HG03432 (cell line): ENCODE measurements around the gene CD22.

ENCODE experiments used
- ATAC-seq: cut with Tn5 transposase; IDR thresholded peaks from one replicate; pipeline ENCODE4 v1.9.1; 2021; ENCODE audit warnings: mild to moderate bottlenecking, moderate library complexity; ENCODE audit not compliant: unreplicated experiment

The CD22 gene

GRCh38 chr19:35380450-35381124, 51.6 kb downstream of the CD22 start:
- ATAC-seq, result no peak

DNA sequence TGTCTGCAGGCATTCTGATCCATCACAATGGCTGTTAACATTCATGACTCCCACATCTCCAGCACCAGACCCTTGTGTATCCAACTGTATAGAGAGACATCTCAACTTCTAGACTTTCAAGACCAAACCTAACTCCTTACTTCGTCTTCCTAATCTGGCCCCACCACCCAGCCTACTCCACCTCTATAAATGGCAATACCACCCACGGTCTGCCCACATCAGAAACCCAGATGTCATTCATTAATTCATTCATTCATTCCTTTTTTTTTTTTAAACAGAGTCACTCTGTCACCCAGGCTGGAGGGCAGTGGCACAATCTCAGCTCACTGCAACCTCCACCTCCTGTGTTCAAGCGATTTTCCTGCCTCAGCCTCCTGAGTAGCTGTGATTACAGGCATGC, 52.3 kb downstream of the CD22 start:
- ATAC-seq, result no peak

DNA sequence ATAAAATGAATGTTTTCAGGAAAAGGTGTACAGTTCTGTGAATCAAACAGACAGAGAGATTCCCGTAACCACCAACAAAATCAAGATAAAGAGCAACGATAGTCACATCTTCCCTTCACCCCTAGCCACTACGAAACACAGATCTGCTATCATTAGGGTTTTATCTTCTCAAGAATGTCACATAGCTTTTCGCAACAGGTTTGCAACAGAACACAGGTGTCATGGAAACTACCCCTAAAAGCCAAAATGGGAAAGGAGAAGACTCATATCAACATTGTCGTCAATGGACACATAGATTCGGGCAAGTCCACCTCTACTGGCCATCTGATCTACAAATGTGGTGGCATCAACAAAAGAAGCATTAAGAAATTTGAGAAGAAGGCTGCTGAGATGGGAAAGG, 52.9 kb downstream of the CD22 start:
- ATAC-seq, result no peak

DNA sequence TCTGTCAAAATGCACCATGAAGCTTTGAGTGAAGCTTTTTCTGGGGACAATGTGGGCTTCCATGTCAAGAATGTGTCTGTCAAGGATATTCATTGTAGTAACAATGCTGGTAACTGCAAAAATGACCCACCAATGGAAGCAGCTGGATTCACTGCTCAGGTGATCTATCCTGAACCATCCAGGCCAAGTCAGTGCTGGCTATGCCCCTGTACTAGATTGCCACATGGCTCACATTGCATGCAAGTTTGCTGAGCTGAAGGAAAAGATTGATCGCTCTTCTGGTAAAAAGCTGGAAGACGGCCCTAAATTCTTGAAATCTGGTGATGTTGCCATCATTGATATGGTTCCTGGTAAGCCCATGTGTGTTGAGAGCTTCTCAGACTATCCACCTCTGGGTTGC, 54.5 kb downstream of the CD22 start:
- no peak for ATAC-seq

GRCh38 chr19:35388277-35389054, 59.5 kb downstream of the CD22 start:
- no peak for ATAC-seq

GRCh38 chr19:35389192-35389861, 60.3 kb downstream of the CD22 start:
- ATAC-seq, result no peak

DNA sequence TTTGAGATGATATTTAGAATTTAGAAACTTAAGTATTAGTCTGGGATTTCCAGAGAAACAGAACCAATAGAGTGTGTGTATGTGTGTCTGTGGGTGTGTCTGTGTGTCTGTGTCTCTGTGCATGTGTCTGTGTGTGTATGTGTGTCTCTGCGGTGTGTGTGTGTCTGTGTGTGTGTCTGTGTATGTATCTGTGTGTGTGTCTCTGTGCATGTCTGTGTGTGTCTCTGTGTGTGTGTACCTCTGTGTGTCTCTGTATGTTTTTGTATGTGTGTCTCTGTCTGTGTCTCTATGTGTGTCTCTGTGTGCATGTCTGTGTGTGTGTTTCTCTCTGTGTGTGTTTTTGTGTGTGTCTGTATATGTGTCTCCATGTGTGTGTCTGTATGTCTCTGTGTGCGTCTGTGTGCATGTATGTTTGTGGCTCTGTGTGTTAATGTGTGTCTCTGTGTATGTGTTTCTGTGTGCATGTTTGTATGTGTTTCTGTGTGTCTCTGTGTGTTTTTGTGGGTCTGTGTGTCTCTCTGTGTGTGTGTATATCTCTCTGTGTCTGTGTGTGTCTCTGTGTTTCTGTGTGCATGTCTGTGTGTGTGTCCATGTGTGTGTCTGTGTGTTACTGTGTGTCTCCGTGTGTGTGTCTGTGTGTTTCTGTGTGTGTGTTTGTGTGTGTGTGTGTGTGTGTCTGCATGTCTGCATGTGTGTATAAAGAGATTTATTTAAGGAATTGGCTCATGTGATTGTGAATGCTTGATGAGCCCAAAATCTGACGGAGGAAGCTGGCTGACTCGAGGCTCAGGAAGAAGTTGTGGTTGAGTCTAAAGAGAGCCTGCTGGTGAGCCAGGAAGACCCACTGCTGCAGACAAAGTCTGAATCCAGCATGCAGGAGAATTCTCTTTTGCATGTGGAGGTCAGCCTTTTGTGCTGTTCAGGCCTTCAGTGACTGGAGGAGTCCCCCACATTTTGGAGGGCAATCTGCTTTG, 64.0 kb downstream of the CD22 start:
- no peak for ATAC-seq

DNA sequence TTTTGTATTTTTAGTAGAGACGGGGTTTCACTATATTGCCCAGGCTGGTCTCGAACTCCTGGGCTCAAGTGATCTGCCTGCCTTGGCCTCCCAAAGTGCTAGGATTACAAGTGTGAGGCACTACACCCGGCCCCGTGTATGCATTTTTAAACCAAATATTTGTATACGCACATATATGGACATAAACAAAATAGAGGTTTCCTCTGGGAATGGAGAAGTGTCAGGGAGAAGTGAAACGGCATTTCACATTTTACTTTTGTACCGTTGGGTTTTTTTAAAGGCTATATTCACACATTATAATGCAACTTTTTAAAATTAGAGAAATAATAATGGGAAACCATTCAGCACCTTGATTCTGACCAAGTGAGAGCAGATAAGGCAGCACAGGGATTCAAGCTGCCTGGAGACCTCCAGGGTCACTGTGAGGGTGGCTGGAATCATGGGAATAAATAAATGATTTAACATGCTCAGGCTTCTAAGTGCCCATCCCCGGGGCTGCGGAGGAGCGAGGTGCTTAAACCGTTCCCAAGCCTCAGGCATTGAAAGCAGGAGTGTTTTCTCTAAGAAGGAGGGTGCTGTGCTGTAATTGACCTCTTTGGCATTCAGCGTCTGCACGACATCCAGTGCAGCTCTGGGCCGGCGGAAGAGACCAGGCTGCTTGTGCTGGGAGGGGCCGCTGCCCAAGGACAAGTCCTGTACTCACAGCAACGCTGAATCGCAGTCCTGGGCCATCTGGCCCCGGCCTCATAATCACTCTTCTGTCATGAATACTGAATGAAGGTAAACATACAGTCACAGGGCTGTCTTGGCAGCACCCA, 66.6 kb downstream of the CD22 start:
- ATAC-seq, result no peak

- ATAC-seq, result no peak
These were observed 67.4 kb downstream of the CD22 start for GRCh38 chr19:35396240-35396885.
